Body of pancreas (tissue), 4 donors: ENCODE measurements around the gene ADPRHL1. TPM values are rescaled to one million over a fixed set of nuclear protein-coding genes. Genes with fewer than 3 reads are reported as not detected.
A peak's percentile ranks its signal among the peaks of the same experiment; 100 is the strongest.

ENCODE experiments used
- ATAC-seq: fragments of 150-250 bp; one replicate; pipeline ENCODE4 v1.9.1; 2016
- DNase-seq, 4 donors: peaks; one replicate each; pipeline ENCODE4 v3.0.0-alpha.2; 2019
- H3K27ac ChIP-seq, 4 donors: fragments of 200-600 bp; sonication (generic); 1 replicate in 3 of 4; 2 replicates in 1 of 4; pipeline versions ENCODE4 v1.5.1 to v1.6.1; 2016 to 2019; ENCODE audit warnings: mild to moderate bottlenecking in 1 of 4, mixed read lengths in 1 of 4, moderate library complexity in 1 of 4
- H3K27me3 ChIP-seq, 2 donors: fragments of 200-600 bp; sonication (generic); one replicate each; pipeline ENCODE4 v1.6.0; 2016; ENCODE audit warnings: mild to moderate bottlenecking in 1 of 2
- H3K36me3 ChIP-seq, 2 donors: fragments of 200-600 bp; sonication (generic); replicated peaks in 1 of 2; 2 replicates each; pipeline ENCODE4 v1.5.1; 2016; ENCODE audit warnings: low read depth in 2 of 2; ENCODE audit not compliant: insufficient read depth in 1 of 2
- H3K4me1 ChIP-seq: fragments of 200-600 bp; sonication (generic); one replicate; pipeline ENCODE4 v1.6.0; 2016
- H3K4me3 ChIP-seq, 2 donors: fragments of 200-600 bp; sonication (generic); 1 replicate in 1 of 2; 2 replicates in 1 of 2; pipeline ENCODE4 v1.5.1; 2016 to 2019
- H3K9me3 ChIP-seq, 3 donors: fragments of 200-600 bp; sonication (generic); 1 replicate in 2 of 3; 2 replicates in 1 of 3; pipeline ENCODE4 v1.5.1; 2016
- CTCF ChIP-seq, 7 experiments: fragments of 450-650 bp in 4 of 7; fragments of 200-600 bp in 3 of 7; sonication (generic) in 3 of 7; IDR thresholded peaks; one replicate each; pipeline ENCODE4 v1.5.1; 2016 to 2019; ENCODE audit warnings: antibody characterized with exemption in 7 of 7
- POLR2A ChIP-seq, 3 donors: fragments of 450-650 bp; IDR thresholded peaks; one replicate each; pipeline ENCODE4 v1.6.1; 2016; ENCODE audit warnings: antibody characterized with exemption in 3 of 3, mild to moderate bottlenecking in 2 of 3
- WGBS, 2 donors: methylation state at CpG; one replicate each; pipeline ENCODE4 v1.1.5; 2017; 5-methylcytosine and 5-hydroxymethylcytosine counted together
- intact Hi-C: fragments of 100-400 bp; cut with DNase I; formaldehyde crosslinking; loops from one replicate; pipeline ENCODE4 v1.15.1; 2023
- total RNA-seq, 2 donors: library from RNA; depleted of rRNA; stranded (reverse); fragments of >200 nt; gene quantifications; one replicate each; pipeline ENCODE4 v1.1.0, GENCODE V29; 2016

ADPRHL1 gene
- total RNA-seq, 2 donors from 2014 or later, result 6.0 to 15.8 TPM

- ATAC-seq (no peak), DNase-seq (no peak)
- Histone ChIP-seq H3K36me3 (no peaks in the 10 kb centered on the region), H3K9me3 (no peaks in the 10 kb centered on the region), H3K27ac (no peak overlapping the region), H3K27me3 (no peaks in the 10 kb centered on the region), H3K4me3 (no peak overlapping the region), H3K4me1 (no peaks in the 10 kb centered on the region)
- intact Hi-C loops, result no loop called here
- WGBS, 2 donors, result 93 to 95% methylated on average over 18 to 41 of the region's 41 CpGs
- TF ChIP-seq CTCF (IDR thresholded peaks at IDR 0.05) (no peak), POLR2A (IDR thresholded peaks at IDR 0.05) (no peak)
These were observed 98.3 kb downstream of the ADPRHL1 start for GRCh38 chr13:113354831-113355610.

- 86 to 87% methylated on average over 12 of the region's 12 CpGs for WGBS, 2 donors
- ATAC-seq (no peak), DNase-seq (no peak)
- no peak for TF ChIP-seq POLR2A (IDR thresholded peaks at IDR 0.05)
- TF ChIP-seq CTCF (IDR thresholded peaks at IDR 0.05), result no peak
- Histone ChIP-seq H3K36me3 (no peaks in the 10 kb centered on the region), H3K9me3 (no peaks in the 10 kb centered on the region), H3K4me3 (no peak overlapping the region), H3K27ac (no peak overlapping the region), H3K4me1 (no peaks in the 10 kb centered on the region), H3K27me3 (no peaks in the 10 kb centered on the region)
- intact Hi-C loops, result no loop called here
These were observed 100.0 kb downstream of the ADPRHL1 start for GRCh38 chr13:113353254-113353653.

- WGBS, 2 donors, result 70 to 84% methylated on average over 12 to 17 of the region's 17 CpGs
- Histone ChIP-seq H3K27ac (no peak overlapping the region), H3K36me3 (no peaks in the 10 kb centered on the region), H3K27me3 (no peaks in the 10 kb centered on the region), H3K4me3 (no peak overlapping the region), H3K4me1 (no peaks in the 10 kb centered on the region), H3K9me3 (no peaks in the 10 kb centered on the region)
- no peak for TF ChIP-seq CTCF (IDR thresholded peaks at IDR 0.05)
- no peak for TF ChIP-seq POLR2A (IDR thresholded peaks at IDR 0.05)
- peak in 1 of 4 donors; percentile 35 for DNase-seq
- peak; percentile 58 for ATAC-seq
- intact Hi-C loops, result no loop called here
These were observed 101.7 kb downstream of the ADPRHL1 start for GRCh38 chr13:113351514-113352026.

GRCh38 chr13:113350938-113351335, 102.4 kb downstream of the ADPRHL1 start:
- WGBS, 2 donors, result 95 to 100% methylated on average over 9 to 20 of the region's 20 CpGs
- Histone ChIP-seq H3K4me3 (no peak overlapping the region), H3K9me3 (no peaks in the 10 kb centered on the region), H3K36me3 (no peaks in the 10 kb centered on the region), H3K4me1 (no peaks in the 10 kb centered on the region), H3K27ac (no peak overlapping the region), H3K27me3 (no peaks in the 10 kb centered on the region)
- DNase-seq (no peak), ATAC-seq (no peak)
- intact Hi-C loops, result no loop called here
- no peak for TF ChIP-seq CTCF (IDR thresholded peaks at IDR 0.05)
- TF ChIP-seq POLR2A (IDR thresholded peaks at IDR 0.05), result no peak
